Neutrophil (primary cell): Measurements from ENCODE around the gene THOC2.
"Not testable (repeated sequence)": the region's sequence is repeated elsewhere in the genome, so short reads cannot be mapped to it uniquely, and the experiment has no call there.

Experiments used
- H3K27ac ChIP-seq: fragments of 200-600 bp; sonication (generic); 2 replicates; pipeline ENCODE4 v1.5.1; 2016; ENCODE audit warnings: mild to moderate bottlenecking, moderate library complexity
- H3K27me3 ChIP-seq: fragments of 200-600 bp; sonication (generic); 2 replicates; pipeline ENCODE4 v1.6.0; 2016; ENCODE audit warnings: mild to moderate bottlenecking
- H3K36me3 ChIP-seq: fragments of 200-600 bp; sonication (generic); 2 replicates; pipeline ENCODE4 v1.5.1; 2017
- H3K4me1 ChIP-seq, 2 experiments: fragments of 200-600 bp in 1 of 2; sonication (generic) in 1 of 2; 1 replicate in 1 of 2; 2 replicates in 1 of 2; pipeline versions ENCODE4 v1.5.1 to v1.6.1; 2013 to 2016; ENCODE audit warnings: low read depth in 1 of 2, low read length in 1 of 2, mild to moderate bottlenecking in 1 of 2, moderate library complexity in 1 of 2; ENCODE audit not compliant: control insufficient read depth in 1 of 2, insufficient read depth in 1 of 2
- H3K4me3 ChIP-seq, 2 experiments: fragments of 200-600 bp in 1 of 2; sonication (generic) in 1 of 2; 1 replicate in 1 of 2; 2 replicates in 1 of 2; pipeline ENCODE4 v1.5.1; 2013 to 2016; ENCODE audit warnings: low read depth in 1 of 2, low read length in 1 of 2, mild to moderate bottlenecking in 1 of 2, moderate library complexity in 1 of 2
- H3K9me3 ChIP-seq: fragments of 200-600 bp; sonication (generic); 2 replicates; pipeline ENCODE4 v1.5.1; 2016
- CTCF ChIP-seq: fragments of 200-600 bp; sonication (generic); IDR thresholded peaks from 2 replicates; pipeline ENCODE4 v1.5.1; 2016; ENCODE audit warnings: antibody characterized with exemption

Gene THOC2

DNA sequence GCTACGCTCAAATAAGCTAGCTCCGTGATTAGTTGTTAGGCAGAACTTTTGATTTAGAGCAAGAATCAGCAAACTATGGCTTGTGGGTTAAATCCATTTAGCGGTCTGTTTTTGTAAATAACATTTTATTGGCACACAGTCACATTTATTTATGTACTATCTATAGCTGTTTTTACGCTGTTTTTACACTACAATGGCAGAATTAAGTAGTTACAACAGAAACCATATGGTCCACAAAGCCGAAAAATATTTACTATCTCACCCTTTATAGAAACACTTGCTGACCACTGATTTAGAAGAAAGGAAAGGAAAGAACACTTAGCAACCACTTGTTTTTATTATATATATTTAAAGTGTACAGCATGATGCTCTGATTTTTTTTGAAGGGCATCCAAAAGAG, 41.1 kb downstream of the THOC2 start:
- Histone ChIP-seq H3K36me3 (peaks cover 4% of the 10 kb centered on the region), H3K9me3 (no peaks in the 10 kb centered on the region), H3K27me3 (no peaks in the 10 kb centered on the region), H3K4me1 (no peaks in the 10 kb centered on the region), H3K4me3 (no peak overlapping the region), H3K27ac (no peak overlapping the region)
- no peak for TF ChIP-seq CTCF

DNA sequence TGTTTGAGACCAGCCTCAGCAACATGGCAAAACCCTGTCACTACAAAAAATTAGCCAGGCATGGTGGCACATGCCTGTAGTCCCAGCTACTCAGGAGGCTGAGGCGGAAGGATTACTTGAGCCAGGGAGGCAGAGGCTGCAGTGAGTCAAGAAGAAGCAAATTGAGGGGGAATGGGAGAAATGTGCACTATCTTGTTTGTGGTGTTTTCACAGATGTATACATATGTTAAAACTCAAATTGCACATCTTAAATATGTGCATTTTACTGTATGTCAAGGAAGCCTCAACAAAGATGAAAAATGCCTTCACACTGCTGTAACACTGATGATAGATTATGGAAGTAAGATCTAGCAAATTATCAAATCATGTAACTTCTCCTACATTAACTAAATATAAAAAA, 44.3 kb downstream of the THOC2 start:
- no peaks in the 10 kb centered on the region for H3K9me3 ChIP-seq
- H3K27me3 ChIP-seq, result no peaks in the 10 kb centered on the region
- H3K27ac ChIP-seq, result no peak overlapping the region
- no peak overlapping the region for H3K4me3 ChIP-seq
- no peak for TF ChIP-seq CTCF
- H3K4me1 ChIP-seq, result peaks cover 5 to 6% of the 10 kb centered on the region in 2 experiments
- no peaks in the 10 kb centered on the region for H3K36me3 ChIP-seq

DNA sequence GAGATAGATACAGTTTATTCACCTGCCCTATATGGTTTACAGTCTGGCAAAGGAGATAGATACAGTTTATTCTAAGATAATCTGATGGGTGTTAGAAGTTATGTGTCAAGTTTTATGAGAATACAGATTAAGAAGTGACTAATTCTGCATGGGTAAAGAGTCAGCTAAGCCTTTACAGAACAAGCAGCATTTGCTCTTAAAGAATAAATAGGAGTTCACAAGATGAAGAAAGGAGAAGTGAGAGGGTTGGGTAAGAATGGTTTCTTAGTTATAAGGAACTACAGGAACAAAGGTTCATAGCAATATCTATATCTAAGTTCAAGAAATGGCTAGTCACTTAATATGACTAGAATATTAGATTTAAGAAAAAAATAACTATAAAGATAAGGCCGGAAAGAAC, 47.6 kb downstream of the THOC2 start:
- Histone ChIP-seq H3K4me1 (peaks cover 5 to 6% of the 10 kb centered on the region in 2 experiments), H3K9me3 (no peaks in the 10 kb centered on the region), H3K36me3 (no peaks in the 10 kb centered on the region), H3K27me3 (no peaks in the 10 kb centered on the region), H3K4me3 (no peak overlapping the region), H3K27ac (peak overlapping the region; percentile 50)
- no peak for TF ChIP-seq CTCF

DNA sequence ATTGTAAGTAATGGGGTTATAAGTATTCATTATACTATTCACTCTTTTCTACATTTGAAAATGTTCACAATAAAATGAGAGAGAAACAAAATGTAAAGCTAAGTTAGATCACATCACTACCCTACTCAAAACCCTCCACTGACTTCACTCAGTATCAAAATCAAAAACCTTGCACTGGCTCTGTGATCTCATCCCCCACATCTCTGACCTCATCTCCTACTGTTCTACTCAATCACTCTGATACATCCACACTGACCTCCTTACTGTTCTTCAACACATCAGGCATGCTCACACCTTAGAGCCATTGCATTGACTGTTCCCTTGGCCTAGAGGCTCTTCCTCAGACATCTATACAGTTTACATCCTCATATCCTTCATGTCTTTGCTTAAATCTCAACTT, 50.7 kb downstream of the THOC2 start:
- peaks cover 5 to 6% of the 10 kb centered on the region in 2 experiments for H3K4me1 ChIP-seq
- no peak for TF ChIP-seq CTCF
- no peaks in the 10 kb centered on the region for H3K9me3 ChIP-seq
- no peak overlapping the region for H3K27ac ChIP-seq
- H3K36me3 ChIP-seq, result no peaks in the 10 kb centered on the region
- H3K4me3 ChIP-seq, result no peak overlapping the region
- no peaks in the 10 kb centered on the region for H3K27me3 ChIP-seq

DNA sequence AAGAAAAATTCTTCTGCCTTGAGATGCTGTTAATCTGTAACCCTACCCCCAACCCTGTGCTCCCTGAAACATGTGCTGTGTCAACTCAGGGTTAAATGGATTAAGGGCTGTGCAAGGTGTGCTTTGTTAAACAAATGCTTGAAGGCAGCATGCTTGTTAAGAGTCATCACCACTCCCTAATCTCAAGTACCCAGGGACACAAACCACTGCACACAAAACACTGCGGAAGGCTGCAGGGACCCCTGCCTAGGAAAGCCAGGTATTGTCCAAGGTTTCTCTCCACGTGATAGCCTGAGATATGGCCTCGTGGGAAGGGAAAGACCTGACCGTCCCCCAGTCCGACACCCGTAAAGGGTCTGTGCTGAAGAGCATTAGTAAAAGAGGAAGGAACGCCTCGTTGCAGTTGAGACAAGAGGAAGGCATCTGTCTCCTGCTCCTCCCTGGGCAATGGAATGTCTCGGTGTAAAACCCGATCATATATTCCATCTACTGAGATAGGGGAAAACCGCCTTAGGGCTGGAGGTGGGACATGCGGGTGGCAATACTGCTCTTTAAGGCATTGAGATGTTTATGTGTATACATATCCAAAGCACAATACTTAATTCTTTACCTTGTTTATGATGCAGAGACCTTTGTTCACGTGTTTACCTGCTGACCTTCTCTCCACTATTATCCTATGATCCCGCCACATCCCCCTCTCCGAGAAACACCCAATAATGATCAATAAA, 53.0 kb downstream of the THOC2 start:
- H3K27ac ChIP-seq, H3K4me3 ChIP-seq, H3K27me3 ChIP-seq, H3K9me3 ChIP-seq, H3K4me1 ChIP-seq, H3K36me3 ChIP-seq: not testable (repeated sequence)

- Histone ChIP-seq H3K4me1 (no peaks in the 10 kb centered on the region), H3K9me3 (no peaks in the 10 kb centered on the region), H3K27ac (no peak overlapping the region), H3K36me3 (peaks cover 3% of the 10 kb centered on the region), H3K4me3 (no peak overlapping the region), H3K27me3 (no peaks in the 10 kb centered on the region)
- TF ChIP-seq CTCF, result no peak
Observed at GRCh38 chrX:123675154-123675553, 57.7 kb downstream of the THOC2 start.
